HUES48 (cell line): ENCODE results near the gene SLC37A4.
"Not testable (repeated sequence)": the region's sequence is repeated elsewhere in the genome, so short reads cannot be mapped to it uniquely, and the experiment has no call there.

Experiments used
- H3K27ac ChIP-seq: one replicate; pipeline ENCODE4 v1.7.0; 2013; ENCODE audit warnings: low read depth, low read length, inconsistent platforms
- H3K27me3 ChIP-seq: 2 replicates; pipeline ENCODE4 v1.6.1; 2013; ENCODE audit warnings: mild to moderate bottlenecking, low read length; ENCODE audit not compliant: control insufficient read depth, insufficient read depth
- H3K36me3 ChIP-seq: 2 replicates; pipeline ENCODE4 v1.6.1; 2013; ENCODE audit warnings: low read length; ENCODE audit not compliant: control insufficient read depth, insufficient read depth
- H3K4me1 ChIP-seq: 2 replicates; pipeline ENCODE4 v1.6.1; 2013; ENCODE audit warnings: mild to moderate bottlenecking, low read length; ENCODE audit not compliant: control insufficient read depth, insufficient read depth
- H3K4me3 ChIP-seq: 2 replicates; pipeline ENCODE4 v1.5.1; 2013; ENCODE audit warnings: mild to moderate bottlenecking, low read depth, low read length
- H3K9ac ChIP-seq: 2 replicates; pipeline ENCODE4 v1.6.1; 2013; ENCODE audit warnings: mild to moderate bottlenecking, low read depth, low read length, moderate library complexity
- H3K9me3 ChIP-seq: 2 replicates; pipeline ENCODE4 v1.6.1; 2013; ENCODE audit warnings: low read length; ENCODE audit not compliant: control insufficient read depth, insufficient read depth

SLC37A4 gene

GRCh38 chr11:119026970-119027369 lies 3.7 kb downstream of the SLC37A4 start:
- peaks cover 71% of the 10 kb centered on the region for H3K36me3 ChIP-seq
- peaks cover 12% of the 10 kb centered on the region for H3K4me1 ChIP-seq
- H3K9me3 ChIP-seq, result no peaks in the 10 kb centered on the region
- no peak overlapping the region for H3K9ac ChIP-seq
- no peak overlapping the region for H3K27ac ChIP-seq
- no peak overlapping the region for H3K4me3 ChIP-seq
- H3K27me3 ChIP-seq, result no peaks in the 10 kb centered on the region

GRCh38 chr11:119025978-119026766 lies 4.5 kb downstream of the SLC37A4 start:
- Histone ChIP-seq H3K36me3 (peaks cover 79% of the 10 kb centered on the region), H3K4me1 (peaks cover 12% of the 10 kb centered on the region), H3K27ac (no peak overlapping the region), H3K27me3 (no peaks in the 10 kb centered on the region), H3K9ac (no peak overlapping the region), H3K4me3 (no peak overlapping the region), H3K9me3 (no peaks in the 10 kb centered on the region)

GRCh38 chr11:119025541-119025940 lies 5.1 kb downstream of the SLC37A4 start:
- Histone ChIP-seq H3K27me3 (no peaks in the 10 kb centered on the region), H3K4me1 (peaks cover 12% of the 10 kb centered on the region), H3K9ac (no peak overlapping the region), H3K27ac (no peak overlapping the region), H3K36me3 (peaks cover 81% of the 10 kb centered on the region), H3K9me3 (no peaks in the 10 kb centered on the region), H3K4me3 (no peak overlapping the region)

GRCh38 chr11:119025099-119025473 lies 5.6 kb downstream of the SLC37A4 start:
- Histone ChIP-seq H3K4me1 (peaks cover 12% of the 10 kb centered on the region), H3K27me3 (no peaks in the 10 kb centered on the region), H3K27ac (no peak overlapping the region), H3K9ac (no peak overlapping the region), H3K36me3 (peaks cover 83% of the 10 kb centered on the region), H3K9me3 (no peaks in the 10 kb centered on the region), H3K4me3 (no peak overlapping the region)

- no peak overlapping the region for H3K9ac ChIP-seq
- H3K27me3 ChIP-seq, result no peaks in the 10 kb centered on the region
- H3K36me3 ChIP-seq, result peaks cover 86% of the 10 kb centered on the region
- H3K4me3 ChIP-seq, result no peak overlapping the region
- H3K27ac ChIP-seq, result no peak overlapping the region
- H3K9me3 ChIP-seq, result no peaks in the 10 kb centered on the region
- H3K4me1 ChIP-seq, result peaks cover 12% of the 10 kb centered on the region
Observed at GRCh38 chr11:119024430-119025098, 6.1 kb downstream of the SLC37A4 start.

- H3K9ac ChIP-seq, result no peak overlapping the region
- peaks cover 80% of the 10 kb centered on the region for H3K36me3 ChIP-seq
- H3K9me3 ChIP-seq, result no peaks in the 10 kb centered on the region
- no peaks in the 10 kb centered on the region for H3K27me3 ChIP-seq
- no peak overlapping the region for H3K27ac ChIP-seq
- H3K4me3 ChIP-seq, result no peak overlapping the region
- peaks cover 4% of the 10 kb centered on the region for H3K4me1 ChIP-seq
Observed at GRCh38 chr11:119023741-119024140, 6.9 kb downstream of the SLC37A4 start.

- Histone ChIP-seq H3K9me3 (no peaks in the 10 kb centered on the region), H3K36me3 (peaks cover 69% of the 10 kb centered on the region), H3K27ac (no peak overlapping the region), H3K27me3 (no peaks in the 10 kb centered on the region), H3K9ac (no peak overlapping the region), H3K4me1 (peaks cover 8% of the 10 kb centered on the region; the same call in 1 of the 2 replicates), H3K4me3 (no peak overlapping the region)
Observed at GRCh38 chr11:119021631-119022030, 9.0 kb downstream of the SLC37A4 start.

- peak overlapping the region; percentile 98 for H3K4me3 ChIP-seq
- no peaks in the 10 kb centered on the region for H3K27me3 ChIP-seq
- peaks cover 69% of the 10 kb centered on the region for H3K36me3 ChIP-seq
- no peaks in the 10 kb centered on the region for H3K9me3 ChIP-seq
- H3K9ac ChIP-seq, result no peak overlapping the region
- peaks cover 8% of the 10 kb centered on the region; the same call in 1 of the 2 replicates for H3K4me1 ChIP-seq
- no peak overlapping the region for H3K27ac ChIP-seq
Observed at GRCh38 chr11:119019996-119020395, 10.7 kb downstream of the SLC37A4 start.

GRCh38 chr11:119018074-119018938 lies 12.4 kb downstream of the SLC37A4 start, which contains the start of the genes RPS25 and TRAPPC4:
Gene RPS25, minus strand, starts transcription at chr11:119018343. Its CDS starts 59 bp downstream, at chr11:119018284.
Gene TRAPPC4, plus strand, starts transcription at chr11:119018766. Its CDS starts 30 bp downstream, at chr11:119018796.
- H3K27ac ChIP-seq, result peak within 1 kb of the TSS; percentile 98
- H3K36me3 ChIP-seq, result peaks cover 67% of the 10 kb centered on the region
- peak within 1 kb of the TSS; percentile 98 for H3K4me3 ChIP-seq
- H3K4me1 ChIP-seq, result peaks cover 8% of the 10 kb centered on the region; the same call in 1 of the 2 replicates
- no peaks in the 10 kb centered on the region for H3K27me3 ChIP-seq
- peak within 1 kb of the TSS; percentile 94 for H3K9ac ChIP-seq
- H3K9me3 ChIP-seq, result no peaks in the 10 kb centered on the region

- H3K27ac ChIP-seq, result peak overlapping the region; percentile 98
- not testable (repeated sequence) for H3K27me3 ChIP-seq, H3K9me3 ChIP-seq, H3K4me1 ChIP-seq
- H3K36me3 ChIP-seq, result peaks cover 64% of the 10 kb centered on the region
- H3K9ac ChIP-seq, result peak overlapping the region; percentile 94
- peak overlapping the region; percentile 98 for H3K4me3 ChIP-seq
Observed at GRCh38 chr11:119017377-119017776, 13.3 kb downstream of the SLC37A4 start.
